Ovary (tissue), 9 donors: ENCODE results near the gene CPPED1. TPM values are rescaled to one million over a fixed set of nuclear protein-coding genes. Genes with fewer than 3 reads are reported as not detected.
"Not testable (repeated sequence)": the region's sequence is repeated elsewhere in the genome, so short reads cannot be mapped to it uniquely, and the experiment has no call there.

Source experiments
- DNase-seq, 5 donors: peaks; one replicate each; pipeline ENCODE4 v3.0.0-alpha.2; 2019 to 2020
- H3K27ac ChIP-seq, 2 donors: fragments of 200-600 bp; one replicate each; pipeline versions ENCODE4 v1.5.1 to v1.8.0; 2019 to 2022
- H3K27me3 ChIP-seq: fragments of 200-600 bp; one replicate; pipeline ENCODE4 v1.8.0; 2022
- H3K36me3 ChIP-seq: fragments of 200-600 bp; sonication (generic); one replicate; pipeline ENCODE4 v1.5.1; 2019
- H3K4me1 ChIP-seq: one replicate; pipeline ENCODE4 v1.8.1; 2013; ENCODE audit warnings: mild to moderate bottlenecking, moderate library complexity; ENCODE audit not compliant: insufficient read depth
- H3K4me3 ChIP-seq: fragments of 200-600 bp; sonication (generic); one replicate; pipeline ENCODE4 v1.5.1; 2017
- H3K9me3 ChIP-seq, 2 donors: fragments of 200-600 bp in 1 of 2; sonication (generic) in 1 of 2; one replicate each; pipeline versions ENCODE4 v1.5.1 to v1.8.1; 2013 to 2019; ENCODE audit warnings: mild to moderate bottlenecking in 1 of 2, moderate library complexity in 1 of 2
- EP300 ChIP-seq: sonication (generic); formaldehyde crosslinking; IDR thresholded peaks from one replicate; pipeline ENCODE4 v1.6.1; 2017; ENCODE audit warnings: antibody characterized with exemption
- POLR2A ChIP-seq: fragments of 450-650 bp; IDR thresholded peaks from one replicate; pipeline ENCODE4 v1.6.1; 2017; ENCODE audit warnings: antibody characterized with exemption, mild to moderate bottlenecking, moderate library complexity
- WGBS, 3 donors: extraction: QIAGEN DNeasy Blood & Tissue Kit in 1 of 3; methylation state at CpG; one replicate each; pipeline versions ENCODE4 v1.1.5 to v1.1.7; 2013 to 2017; 5-methylcytosine and 5-hydroxymethylcytosine counted together
- intact Hi-C, 4 donors: fragments of 100-400 bp; cut with DNase I; formaldehyde crosslinking; loops; one replicate each; pipeline versions ENCODE4 v1.11.0 to v1.15.1; 2022 to 2023
- polyA plus RNA-seq, 2 donors: library from polyadenylated mRNA; stranded (reverse); fragments of 200-250 nt in 1 of 2; fragments of 350-450 nt in 1 of 2; fragmentation: Illumina TruSeq in 1 of 2; extraction: RNeasy Lipid Tissue Mini Kit (QIAGEN cat#74804) in 1 of 2; gene quantifications; one replicate each; pipeline ENCODE4 v1.2.3, GENCODE V29; 2013 to 2014
- total RNA-seq, 7 donors: library from RNA; depleted of rRNA in 2 of 7; stranded (reverse); fragments of >200 nt in 2 of 7; fragmentation: NEBNext Ultra II Directional in 3 of 7; extraction: Animal tissue kit (Norgen Biotek cat#: 25700) in 3 of 7; gene quantifications; one replicate each; pipeline versions ENCODE4 v1.1.0 to v1.2.4, GENCODE V29; 2016 to 2023
- TF ChIP-seq, protein P1 (sequence below), 3 donors: fragments of 450-650 bp in 2 of 3; fragments of 200-600 bp in 1 of 3; IDR thresholded peaks; one replicate each; pipeline versions ENCODE4 v1.5.1 to v1.8.0; 2016 to 2022; ENCODE audit warnings: antibody characterized with exemption in 3 of 3, mild to moderate bottlenecking in 1 of 3
- donor health status: DM: no; HTN: no; CAD: no; lungs with moderate emphysema.
- donor health status: DM: no; HTN: no; CAD: no.
- donor health status: Bipolar disorder and iron deficiency.
- donor health status: DM: yes; HTN: yes; CAD: no.
- donor health status: DM: no; HTN: no; CAD: no.
- donor health status: DM: yes; HTN: yes; CAD: no.

CPPED1 gene
- total and polyA plus RNA-seq, 9 donors = 6.0 to 23.3 (median 13.0) TPM

DNA sequence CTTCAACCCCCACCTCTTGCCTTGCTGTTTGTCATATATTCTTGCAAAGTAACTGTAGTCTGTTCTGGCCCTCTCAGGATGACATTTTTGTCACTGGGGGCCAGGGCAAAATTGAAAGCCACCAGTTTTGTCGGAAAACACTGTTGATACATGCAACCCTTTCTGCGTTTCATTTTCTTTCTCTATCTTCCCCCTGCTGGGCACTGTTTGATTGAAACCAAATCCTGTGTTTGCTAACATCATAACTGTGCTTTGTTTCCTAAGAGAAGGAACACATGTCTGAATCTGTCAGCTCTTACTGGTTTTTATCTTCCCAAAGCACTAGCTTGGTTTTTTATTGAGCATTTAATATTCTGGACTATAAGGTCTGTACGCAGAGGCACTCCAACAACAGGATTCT, 11.7 kb upstream of the CPPED1 start:
- intact Hi-C loops = loop anchor here in 1 of 4 donors (10.0 kb wide), 1 partner anchor 721 kb away; no protein-coding TSS in a partner anchor
- 52 to 58% (median 56%) methylated on average over 3 of the region's 3 CpGs for WGBS, 3 donors
- H3K9me3 ChIP-seq = no peaks in the 10 kb centered on the region

DNA sequence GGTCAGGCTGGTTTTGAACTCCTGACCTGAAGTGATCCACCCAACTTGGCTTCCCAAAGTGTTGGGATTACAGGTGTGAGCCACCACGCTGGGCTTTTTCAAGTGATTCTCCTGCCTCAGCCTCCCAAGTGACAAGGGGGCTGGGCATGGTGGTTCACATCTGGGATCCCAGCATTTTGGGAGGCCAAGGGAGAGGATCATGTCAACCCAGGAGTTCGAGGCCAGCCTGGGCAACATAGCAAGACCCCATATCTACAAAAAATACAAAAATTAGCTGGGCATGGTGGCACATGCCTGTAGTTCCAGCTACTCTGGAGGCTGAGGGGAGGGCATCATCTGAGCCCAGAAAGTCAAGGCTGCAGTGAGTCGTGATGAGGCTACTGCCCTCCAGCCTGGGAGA, 10.0 kb upstream of the CPPED1 start:
- H3K36me3 ChIP-seq, H3K4me3 ChIP-seq, DNase-seq, H3K27ac ChIP-seq, H3K4me1 ChIP-seq, H3K27me3 ChIP-seq, H3K9me3 ChIP-seq: not testable (repeated sequence)
- WGBS, 3 donors = 84 to 93% (median 92%) methylated on average over 3 of the region's 3 CpGs
- intact Hi-C loops = loop anchor here in 1 of 4 donors (10.0 kb wide), 1 partner anchor 719 kb away; no protein-coding TSS in a partner anchor

More for the DNA sequence above, 11.7 kb upstream of the CPPED1 start:
- no peak for TF ChIP-seq POLR2A
- TF ChIP-seq, protein P1, sequence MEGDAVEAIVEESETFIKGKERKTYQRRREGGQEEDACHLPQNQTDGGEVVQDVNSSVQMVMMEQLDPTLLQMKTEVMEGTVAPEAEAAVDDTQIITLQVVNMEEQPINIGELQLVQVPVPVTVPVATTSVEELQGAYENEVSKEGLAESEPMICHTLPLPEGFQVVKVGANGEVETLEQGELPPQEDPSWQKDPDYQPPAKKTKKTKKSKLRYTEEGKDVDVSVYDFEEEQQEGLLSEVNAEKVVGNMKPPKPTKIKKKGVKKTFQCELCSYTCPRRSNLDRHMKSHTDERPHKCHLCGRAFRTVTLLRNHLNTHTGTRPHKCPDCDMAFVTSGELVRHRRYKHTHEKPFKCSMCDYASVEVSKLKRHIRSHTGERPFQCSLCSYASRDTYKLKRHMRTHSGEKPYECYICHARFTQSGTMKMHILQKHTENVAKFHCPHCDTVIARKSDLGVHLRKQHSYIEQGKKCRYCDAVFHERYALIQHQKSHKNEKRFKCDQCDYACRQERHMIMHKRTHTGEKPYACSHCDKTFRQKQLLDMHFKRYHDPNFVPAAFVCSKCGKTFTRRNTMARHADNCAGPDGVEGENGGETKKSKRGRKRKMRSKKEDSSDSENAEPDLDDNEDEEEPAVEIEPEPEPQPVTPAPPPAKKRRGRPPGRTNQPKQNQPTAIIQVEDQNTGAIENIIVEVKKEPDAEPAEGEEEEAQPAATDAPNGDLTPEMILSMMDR (IDR thresholded peaks at IDR 0.05) = no peak
- no peak for TF ChIP-seq EP300
- DNase-seq = no peak
- Histone ChIP-seq H3K27me3 (no peaks in the 10 kb centered on the region), H3K36me3 (no peaks in the 10 kb centered on the region), H3K27ac (no peak overlapping the region), H3K4me3 (no peak overlapping the region), H3K4me1 (no peaks in the 10 kb centered on the region)

DNA sequence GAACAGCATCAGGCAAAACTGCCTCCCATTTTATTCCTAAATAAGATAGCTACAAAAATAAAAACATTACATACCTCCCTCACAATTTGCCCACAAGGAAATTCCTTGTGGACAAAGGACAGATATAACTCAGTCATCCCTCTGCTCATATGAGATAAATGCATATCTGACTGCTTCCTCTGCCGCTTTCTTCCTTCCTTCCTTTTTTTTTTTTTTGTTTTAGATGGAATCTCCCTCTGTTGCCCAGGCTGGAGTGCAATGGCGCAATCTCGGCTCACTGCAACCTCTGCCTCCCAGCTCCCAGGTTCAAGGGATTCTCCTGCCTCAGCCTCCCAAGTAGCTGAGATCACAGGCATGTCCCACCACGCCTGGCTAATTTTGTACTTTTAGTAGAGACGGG, 9.6 kb upstream of the CPPED1 start:
- not testable (repeated sequence) for H3K4me3 ChIP-seq, H3K36me3 ChIP-seq, H3K27ac ChIP-seq, H3K27me3 ChIP-seq, DNase-seq, H3K4me1 ChIP-seq, H3K9me3 ChIP-seq
- intact Hi-C loops = loop anchor here in 1 of 4 donors (10.0 kb wide), 1 partner anchor 719 kb away; no protein-coding TSS in a partner anchor
- 78 to 86% (median 79%) methylated on average over 5 of the region's 5 CpGs for WGBS, 3 donors

DNA sequence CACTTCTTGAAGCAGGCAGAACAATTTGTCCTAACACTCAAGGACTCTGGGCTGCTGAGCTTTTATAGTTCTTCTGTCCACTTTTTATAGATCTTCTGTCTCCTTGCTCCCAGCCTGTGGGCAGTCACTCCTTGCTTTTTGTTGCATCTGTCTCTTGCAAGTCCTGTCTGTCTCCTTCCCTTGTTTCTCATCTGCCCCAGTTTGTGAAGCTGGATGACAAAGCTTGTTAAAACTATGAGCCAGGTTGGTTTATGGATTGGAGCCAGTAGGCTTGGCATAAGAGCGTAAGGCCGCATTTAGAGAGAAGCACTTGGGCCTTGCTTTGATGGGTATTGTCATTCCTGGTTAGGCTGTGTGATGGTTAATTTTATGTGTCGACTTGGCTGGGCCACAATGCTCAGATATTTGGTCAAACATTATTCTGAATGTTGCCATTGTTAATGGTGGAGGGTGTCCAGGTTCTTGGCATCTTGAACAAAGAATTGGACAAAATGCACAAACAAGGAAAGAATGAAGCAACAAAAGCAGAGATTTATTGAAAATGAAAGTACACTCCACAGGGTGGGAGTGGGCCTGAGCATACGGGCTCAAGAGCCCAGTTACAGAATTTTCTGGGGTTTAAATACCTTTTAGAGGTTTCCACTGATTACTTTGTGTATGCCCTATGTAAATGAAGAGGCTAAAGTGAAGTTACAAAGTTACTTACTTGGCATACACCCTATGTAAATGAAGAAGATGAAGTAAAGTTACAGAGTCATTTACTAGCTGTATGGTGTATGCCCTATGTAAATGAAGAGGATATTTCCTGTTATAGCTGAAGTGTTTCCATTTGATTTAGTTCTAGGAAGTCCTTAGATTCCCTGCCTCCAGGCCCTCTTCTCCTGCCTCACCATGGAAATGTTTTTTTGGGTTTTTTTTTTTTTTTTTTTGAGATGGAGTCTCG, 8.0 kb upstream of the CPPED1 start:
- Histone ChIP-seq H3K36me3 (no peaks in the 10 kb centered on the region), H3K9me3 (no peaks in the 10 kb centered on the region), H3K4me3 (no peak overlapping the region), H3K27me3 (no peaks in the 10 kb centered on the region), H3K4me1 (no peaks in the 10 kb centered on the region), H3K27ac (no peak overlapping the region)
- no peak for DNase-seq
- 82 to 89% (median 86%) methylated on average over 5 of the region's 5 CpGs for WGBS, 3 donors
- intact Hi-C loops = loop anchor here in 1 of 4 donors (10.0 kb wide), 1 partner anchor 717 kb away; no protein-coding TSS in a partner anchor
- TF ChIP-seq, protein P1 (IDR thresholded peaks at IDR 0.05) = no peak
- TF ChIP-seq EP300 = no peak
- no peak for TF ChIP-seq POLR2A

DNA sequence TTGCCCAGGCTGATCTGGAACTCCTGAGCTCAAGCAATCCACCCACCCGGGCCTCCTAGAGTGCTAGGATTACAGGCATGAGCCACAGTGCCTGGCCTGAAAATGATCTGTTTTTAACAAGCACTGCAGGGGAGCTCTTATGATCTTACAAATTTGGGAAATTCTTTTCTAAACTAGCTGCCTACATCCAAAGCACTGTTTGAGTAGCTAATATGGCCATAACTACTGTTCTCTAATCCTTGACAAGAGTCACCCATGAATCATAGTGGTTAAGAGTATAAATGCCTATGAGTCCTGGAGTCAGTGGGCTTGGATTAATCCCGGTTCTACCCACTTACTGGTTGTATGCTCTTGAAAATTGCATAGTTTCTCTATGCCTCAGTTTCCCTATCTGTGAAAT, 1.4 kb upstream of the CPPED1 start:
- DNase-seq = no peak
- 84 to 93% (median 86%) methylated on average over 2 of the region's 2 CpGs for WGBS, 3 donors
- H3K4me3 ChIP-seq = no peak overlapping the region
- H3K4me1 ChIP-seq = peaks cover 18% of the 10 kb centered on the region
- H3K9me3 ChIP-seq = no peaks in the 10 kb centered on the region
- no peaks in the 10 kb centered on the region for H3K27me3 ChIP-seq
- intact Hi-C loops = no loop called here
- no peak overlapping the region for H3K27ac ChIP-seq
- no peak for TF ChIP-seq EP300
- TF ChIP-seq POLR2A = no peak
- TF ChIP-seq, protein P1 (IDR thresholded peaks at IDR 0.05) = no peak
- no peaks in the 10 kb centered on the region for H3K36me3 ChIP-seq
